Osteocyte (in vitro differentiated cells): Measurements from ENCODE around the gene CDS2. TPM values are rescaled to one million over a fixed set of nuclear protein-coding genes. Genes with fewer than 3 reads are reported as not detected.

ENCODE experiments used
- DNase-seq: peaks from one replicate; pipeline ENCODE4 v3.0.0; 2021; ENCODE audit warnings: mixed read lengths; ENCODE audit not compliant: unreplicated experiment; ENCODE audit errors: extremely low spot score
- H3K27ac Mint-ChIP-seq: one replicate; pipeline ENCODE4 v1.8.0; 2021; ENCODE audit warnings: mild to moderate bottlenecking, mixed read lengths; ENCODE audit not compliant: unreplicated experiment
- H3K27me3 Mint-ChIP-seq: one replicate; pipeline ENCODE4 v1.8.0; 2021; ENCODE audit warnings: mixed read lengths; ENCODE audit not compliant: unreplicated experiment
- H3K36me3 Mint-ChIP-seq: one replicate; pipeline ENCODE4 v1.8.0; 2021; ENCODE audit warnings: mixed read lengths; ENCODE audit not compliant: unreplicated experiment
- H3K4me1 Mint-ChIP-seq: one replicate; pipeline ENCODE4 v1.8.0; 2021; ENCODE audit warnings: mixed read lengths; ENCODE audit not compliant: unreplicated experiment
- H3K4me3 Mint-ChIP-seq: one replicate; pipeline ENCODE4 v1.8.0; 2021; ENCODE audit warnings: mild to moderate bottlenecking, moderate library complexity, mixed read lengths; ENCODE audit not compliant: unreplicated experiment
- H3K9me3 Mint-ChIP-seq: one replicate; pipeline ENCODE4 v1.8.0; 2021; ENCODE audit warnings: mixed read lengths; ENCODE audit not compliant: unreplicated experiment
- CTCF ChIP-seq: fragments of 200-600 bp; sonication (generic); IDR thresholded peaks from 2 replicates; pipeline ENCODE4 v1.5.0; 2021; ENCODE audit warnings: antibody characterized with exemption, mild to moderate bottlenecking, moderate library complexity
- total RNA-seq: library from RNA; stranded (reverse); gene quantifications from 2 replicates; pipeline ENCODE4 v1.2.1, GENCODE V29; 2021

The CDS2 gene
- total RNA-seq, 1 donor from 2014 or later: 43.2 TPM

GRCh38 chr20:5172903-5173463 lies 46.2 kb downstream of the CDS2 start:
- Mint-ChIP-seq H3K9me3 (no peaks in the 10 kb centered on the region), H3K27ac (no peak overlapping the region), H3K4me1 (peaks cover 32% of the 10 kb centered on the region), H3K4me3 (no peak overlapping the region), H3K27me3 (no peaks in the 10 kb centered on the region), H3K36me3 (peaks cover 3% of the 10 kb centered on the region)
- DNase-seq: no peak
- TF ChIP-seq CTCF: no peak

DNA sequence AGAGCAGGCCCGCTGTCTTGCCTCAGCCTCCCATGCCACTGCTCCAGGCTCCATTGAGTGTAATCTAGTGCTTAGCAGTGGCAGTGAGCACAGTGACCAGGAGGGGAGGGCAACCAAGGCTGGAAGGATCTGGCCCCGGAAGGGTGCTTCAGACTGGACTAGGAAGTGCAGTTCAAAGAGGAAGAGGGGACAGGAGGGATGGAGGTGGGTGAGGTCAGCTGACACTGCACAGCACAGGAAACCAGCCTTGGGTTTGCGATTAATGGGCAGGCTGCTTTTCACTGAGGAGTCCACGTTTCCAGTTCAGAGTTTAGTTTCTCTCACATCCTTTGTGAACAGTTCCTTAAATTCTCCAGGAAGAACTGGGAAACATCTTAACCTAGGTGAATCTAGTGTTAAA lies 46.9 kb downstream of the CDS2 start:
- Mint-ChIP-seq H3K36me3 (peaks cover 9% of the 10 kb centered on the region), H3K9me3 (no peaks in the 10 kb centered on the region), H3K4me1 (peaks cover 24% of the 10 kb centered on the region), H3K27ac (no peak overlapping the region), H3K4me3 (no peak overlapping the region), H3K27me3 (no peaks in the 10 kb centered on the region)
- TF ChIP-seq CTCF: no peak
- DNase-seq: no peak

DNA sequence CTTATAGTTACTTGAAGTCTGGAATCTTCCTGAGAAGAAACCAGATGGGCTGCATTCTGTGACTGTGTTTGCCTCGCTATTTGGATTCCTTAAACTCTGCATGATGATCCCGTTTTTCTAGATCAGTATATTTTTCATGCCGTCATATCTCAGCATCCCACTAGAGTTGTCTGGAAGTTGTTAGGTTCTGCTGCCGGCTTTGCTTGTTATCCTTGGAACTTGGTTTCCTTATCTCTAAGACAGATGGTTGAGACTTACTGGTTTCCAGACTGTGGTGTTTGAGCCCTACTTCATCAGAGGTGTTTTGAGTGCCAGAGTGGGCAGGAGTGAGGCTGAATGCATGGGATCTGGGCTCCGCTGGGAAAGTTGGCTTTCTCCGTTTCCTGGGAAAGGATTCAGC lies 50.3 kb downstream of the CDS2 start:
- no peak for TF ChIP-seq CTCF
- no peak for DNase-seq
- peaks cover 23% of the 10 kb centered on the region for H3K36me3 Mint-ChIP-seq
- no peak overlapping the region for H3K27ac Mint-ChIP-seq
- H3K27me3 Mint-ChIP-seq: no peaks in the 10 kb centered on the region
- H3K4me3 Mint-ChIP-seq: no peak overlapping the region
- no peaks in the 10 kb centered on the region for H3K9me3 Mint-ChIP-seq
- peaks cover 1% of the 10 kb centered on the region for H3K4me1 Mint-ChIP-seq

- peaks cover 29% of the 10 kb centered on the region for H3K36me3 Mint-ChIP-seq
- TF ChIP-seq CTCF: no peak
- DNase-seq: no peak
- H3K4me3 Mint-ChIP-seq: no peak overlapping the region
- peaks cover 6% of the 10 kb centered on the region for H3K4me1 Mint-ChIP-seq
- peak overlapping the region; percentile 6 for H3K27ac Mint-ChIP-seq
- H3K27me3 Mint-ChIP-seq: no peaks in the 10 kb centered on the region
- no peaks in the 10 kb centered on the region for H3K9me3 Mint-ChIP-seq
Measured at GRCh38 chr20:5178046-5178445, 51.2 kb downstream of the CDS2 start.

DNA sequence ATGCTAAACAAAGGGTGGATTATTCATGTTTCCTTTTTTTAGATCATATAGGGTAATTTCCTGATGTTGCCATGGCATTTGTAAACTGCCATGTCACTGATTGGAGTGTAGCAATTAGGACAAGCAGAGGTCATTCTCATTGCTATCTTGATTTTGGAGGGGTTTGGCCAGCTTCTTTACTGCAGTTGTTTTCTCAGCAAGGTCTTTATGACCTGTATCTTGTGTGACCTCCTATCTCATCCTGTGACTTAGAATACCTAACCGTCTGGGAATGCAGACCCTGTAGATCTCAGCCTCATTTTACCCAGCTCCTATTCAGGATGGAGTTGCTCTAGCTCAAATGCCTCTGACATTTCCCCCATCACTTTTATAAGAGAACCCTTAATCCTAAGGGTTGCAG lies 53.6 kb downstream of the CDS2 start:
- Mint-ChIP-seq H3K27ac (no peak overlapping the region), H3K4me1 (peaks cover 6% of the 10 kb centered on the region), H3K9me3 (no peaks in the 10 kb centered on the region), H3K4me3 (no peak overlapping the region), H3K36me3 (peaks cover 33% of the 10 kb centered on the region), H3K27me3 (no peaks in the 10 kb centered on the region)
- TF ChIP-seq CTCF: no peak
- no peak for DNase-seq
